H9 (cell line): ENCODE data around the gene PHF21B. TPM values are rescaled to one million over a fixed set of nuclear protein-coding genes. Genes with fewer than 3 reads are reported as not detected.

ENCODE experiments used
- DNase-seq: peaks from one replicate; pipeline ENCODE4 v3.0.0-alpha.2; 2017
- H2AFZ ChIP-seq: one replicate; pipeline ENCODE4 v1.6.1; 2013; ENCODE audit warnings: mild to moderate bottlenecking, low read length, control low read depth, moderate library complexity
- H2AK5ac ChIP-seq: 2 replicates; pipeline ENCODE4 v1.6.1; 2013; ENCODE audit warnings: low read length, control low read depth, mixed read lengths; ENCODE audit not compliant: insufficient read length
- H2BK120ac ChIP-seq: one replicate; pipeline ENCODE4 v1.6.1; 2013; ENCODE audit warnings: low read depth, mild to moderate bottlenecking, low read length, control low read depth, inconsistent platforms; ENCODE audit not compliant: poor library complexity, severe bottlenecking
- H2BK12ac ChIP-seq: 2 replicates; pipeline ENCODE4 v1.6.1; 2013; ENCODE audit warnings: low read length, control low read depth, mixed read lengths, low read depth; ENCODE audit not compliant: insufficient read length
- H2BK15ac ChIP-seq: 2 replicates; pipeline ENCODE4 v1.6.1; 2013; ENCODE audit warnings: low read depth, low read length, control low read depth
- H2BK20ac ChIP-seq: one replicate; pipeline ENCODE4 v1.6.1; 2013; ENCODE audit warnings: low read depth, mild to moderate bottlenecking, low read length, control low read depth, inconsistent platforms; ENCODE audit not compliant: poor library complexity, severe bottlenecking
- H2BK5ac ChIP-seq: 2 replicates; pipeline ENCODE4 v1.6.1; 2013; ENCODE audit warnings: low read length, control low read depth, mixed read lengths; ENCODE audit not compliant: insufficient read length
- H3K14ac ChIP-seq: 2 replicates; pipeline ENCODE4 v1.6.1; 2013; ENCODE audit warnings: low read length, control low read depth; ENCODE audit not compliant: insufficient read depth
- H3K18ac ChIP-seq: 2 replicates; pipeline ENCODE4 v1.6.1; 2013; ENCODE audit warnings: low read depth, mild to moderate bottlenecking, mixed read lengths, low read length, control low read depth; ENCODE audit not compliant: insufficient read length
- H3K23ac ChIP-seq: 2 replicates; pipeline ENCODE4 v1.6.1; 2013; ENCODE audit warnings: low read length, control low read depth, mixed read lengths, low read depth; ENCODE audit not compliant: insufficient read length
- H3K23me2 ChIP-seq: 2 replicates; pipeline ENCODE4 v1.6.1; 2013; ENCODE audit warnings: low read depth, mild to moderate bottlenecking, mixed read lengths, low read length, control low read depth; ENCODE audit not compliant: insufficient read length, poor library complexity, severe bottlenecking
- H3K27ac ChIP-seq: 2 replicates; pipeline ENCODE4 v1.5.1; 2013; ENCODE audit warnings: low read length, control low read depth, mixed read lengths, low read depth; ENCODE audit not compliant: insufficient read length
- H3K27me3 ChIP-seq: 2 replicates; pipeline ENCODE4 v1.6.1; 2013; ENCODE audit warnings: low read length, control low read depth, inconsistent platforms; ENCODE audit not compliant: insufficient read depth
- H3K4ac ChIP-seq: 2 replicates; pipeline ENCODE4 v1.6.1; 2013; ENCODE audit warnings: low read depth, mild to moderate bottlenecking, control low read depth, inconsistent platforms, low read length, moderate library complexity
- H3K4me1 ChIP-seq: 2 replicates; pipeline ENCODE4 v1.6.1; 2013; ENCODE audit warnings: low read length, control low read depth, inconsistent platforms; ENCODE audit not compliant: insufficient read depth
- H3K4me2 ChIP-seq: 2 replicates; pipeline ENCODE4 v1.6.1; 2013; ENCODE audit warnings: low read length, control low read depth, mixed read lengths; ENCODE audit not compliant: insufficient read length, insufficient read depth
- H3K56ac ChIP-seq: 2 replicates; pipeline ENCODE4 v1.6.1; 2013; ENCODE audit warnings: low read depth, mild to moderate bottlenecking, mixed read lengths, low read length, control low read depth; ENCODE audit not compliant: insufficient read length
- H3K79me1 ChIP-seq: 2 replicates; pipeline ENCODE4 v1.6.1; 2013; ENCODE audit warnings: low read depth, mild to moderate bottlenecking, moderate library complexity, low read length, control low read depth, inconsistent platforms; ENCODE audit not compliant: insufficient read depth, poor library complexity, severe bottlenecking
- H3K79me2 ChIP-seq: 2 replicates; pipeline ENCODE4 v1.6.1; 2013; ENCODE audit warnings: low read length, control low read depth, inconsistent platforms; ENCODE audit not compliant: insufficient read depth
- H3K9ac ChIP-seq: 2 replicates; pipeline ENCODE4 v1.6.1; 2013; ENCODE audit warnings: low read length, control low read depth, mixed read lengths; ENCODE audit not compliant: insufficient read length; ENCODE audit errors: extremely low read depth
- H3K9me3 ChIP-seq: one replicate; pipeline ENCODE4 v1.6.1; 2013; ENCODE audit warnings: low read depth, low read length, inconsistent platforms; ENCODE audit not compliant: control insufficient read depth
- H3T11ph ChIP-seq: one replicate; pipeline ENCODE4 v1.6.1; 2013; ENCODE audit warnings: mild to moderate bottlenecking, low read length, control low read depth, inconsistent platforms
- H4K20me1 ChIP-seq: one replicate; pipeline ENCODE4 v1.6.1; 2013; ENCODE audit not compliant: control insufficient read depth, insufficient read length, insufficient read depth
- H4K5ac ChIP-seq: 2 replicates; pipeline ENCODE4 v1.6.1; 2013; ENCODE audit warnings: low read depth, mild to moderate bottlenecking, mixed read lengths, low read length, control low read depth; ENCODE audit not compliant: insufficient read length
- H4K8ac ChIP-seq: replicated peaks from 2 replicates; pipeline ENCODE4 v1.6.1; 2013; ENCODE audit warnings: low read length, control low read depth, mixed read lengths, low read depth; ENCODE audit not compliant: insufficient read length
- H4K91ac ChIP-seq: 2 replicates; pipeline ENCODE4 v1.6.1; 2013; ENCODE audit warnings: low read depth, mild to moderate bottlenecking, moderate library complexity, mixed read lengths, low read length, control low read depth; ENCODE audit not compliant: insufficient read length
- H3K27ac Mint-ChIP-seq, 3 experiments: 2 replicates in 2 of 3; 3 replicates in 1 of 3; pipeline ENCODE4 v1.8.0; 2020 to 2021; ENCODE audit warnings: mixed read lengths in 3 of 3, mild to moderate bottlenecking in 1 of 3, moderate library complexity in 1 of 3
- H3K27me3 Mint-ChIP-seq: 2 replicates; pipeline ENCODE4 v1.8.0; 2021; ENCODE audit warnings: low read depth, mild to moderate bottlenecking, moderate library complexity, mixed read lengths
- H3K36me3 Mint-ChIP-seq, 3 experiments: 2 replicates in 2 of 3; 3 replicates in 1 of 3; pipeline ENCODE4 v1.8.0; 2020 to 2021; ENCODE audit warnings: low read depth in 3 of 3, mixed read lengths in 3 of 3; ENCODE audit not compliant: insufficient read depth in 1 of 3
- H3K4me1 Mint-ChIP-seq, 2 experiments: 2 replicates each; pipeline ENCODE4 v1.8.0; 2020; ENCODE audit warnings: mixed read lengths in 2 of 2
- H3K4me3 Mint-ChIP-seq, 2 experiments: 2 replicates in 1 of 2; 3 replicates in 1 of 2; pipeline ENCODE4 v1.8.0; 2020 to 2021; ENCODE audit warnings: mild to moderate bottlenecking in 2 of 2, mixed read lengths in 2 of 2, moderate library complexity in 1 of 2
- H3K9me3 Mint-ChIP-seq, 2 experiments: 2 replicates in 1 of 2; 3 replicates in 1 of 2; pipeline ENCODE4 v1.8.0; 2020; ENCODE audit warnings: mild to moderate bottlenecking in 2 of 2, mixed read lengths in 2 of 2, moderate library complexity in 1 of 2
- WGBS: extraction: QIAGEN DNeasy Blood & Tissue Kit; methylation state at CpG from one replicate; pipeline ENCODE4 v1.1.7; 2013; ENCODE audit warnings: missing lambda C conversion rate, low lambda C conversion rate, mixed read lengths; ENCODE audit not compliant: insufficient read length; ENCODE audit errors: extremely low coverage; 5-methylcytosine and 5-hydroxymethylcytosine counted together
- total RNA-seq: library from RNA; stranded (reverse); gene quantifications from 2 replicates; pipeline ENCODE4 v1.2.1, GENCODE V29; 2021
- TF ChIP-seq, protein P1 (sequence below): fragments of 200-600 bp; sonication (generic); conservative IDR thresholded peaks from 3 replicates; pipeline ENCODE4 v1.8.0; 2021; ENCODE audit warnings: antibody characterized with exemption, mild to moderate bottlenecking

PHF21B gene
- total RNA-seq, 1 experiment from 2014 or later = 60.3 TPM

DNA sequence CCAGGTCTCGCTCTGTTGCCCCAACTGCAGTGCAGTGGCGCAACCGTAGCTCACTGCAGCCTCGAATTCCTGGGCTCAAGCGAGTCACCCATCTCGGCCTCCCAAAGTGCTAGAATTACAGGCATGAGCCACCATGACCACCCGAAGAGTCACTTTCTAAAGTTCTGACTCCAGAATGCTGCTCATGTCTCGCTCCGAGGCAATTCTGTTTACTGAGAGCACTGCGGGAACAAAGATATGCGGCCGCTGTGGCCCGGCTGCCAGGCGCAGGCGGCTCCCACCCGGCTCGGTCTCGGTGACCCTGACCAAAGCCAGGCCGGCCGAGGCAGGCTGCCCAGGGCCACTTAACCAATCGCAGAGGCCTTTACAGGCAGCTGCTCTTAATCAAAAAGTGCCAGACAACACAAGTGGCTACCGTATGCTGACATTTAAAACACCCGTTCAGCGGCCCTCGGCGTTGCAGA, 78.7 kb downstream of the PHF21B start:
- Histone ChIP-seq H2AFZ (no peak overlapping the region), H2BK5ac (no peak overlapping the region), H3K9ac (no peak overlapping the region), H3K14ac (no peak overlapping the region), H3K4me1 (no peaks in the 10 kb centered on the region), H3K9me3 (no peaks in the 10 kb centered on the region), H3K79me2 (no peaks in the 10 kb centered on the region), H3K27ac (no peak overlapping the region), H3K27me3 (no peaks in the 10 kb centered on the region), H4K5ac (no peak overlapping the region), H2BK12ac (no peak overlapping the region), H4K91ac (no peak overlapping the region), H2BK15ac (no peak overlapping the region), H3K23me2 (no peaks in the 10 kb centered on the region), H2BK120ac (no peak overlapping the region), H2BK20ac (no peak overlapping the region), H3K56ac (no peak overlapping the region), H3K23ac (no peak overlapping the region), H3K4me2 (no peak overlapping the region), H3K79me1 (no peaks in the 10 kb centered on the region), H3K4ac (no peak overlapping the region), H3K18ac (no peak overlapping the region), H3T11ph (no peak overlapping the region), H2AK5ac (no peak overlapping the region), H4K8ac (no peak overlapping the region), H4K20me1 (no peaks in the 10 kb centered on the region)
- Mint-ChIP-seq H3K4me1 (peaks cover 8 to 19% of the 10 kb centered on the region in 2 experiments; a peak in 3 of 4 replicates), H3K27me3 (no peaks in the 10 kb centered on the region), H3K4me3 (no peak overlapping the region), H3K36me3 (peaks cover 17 to 30% (median 25%) of the 10 kb centered on the region in 3 experiments), H3K27ac (peak overlapping the region in 1 of 3 experiments; percentile 44; a peak in 3 of 7 replicates), H3K9me3 (peaks cover 0 to 4% of the 10 kb centered on the region in 2 experiments; a peak in 2 of 5 replicates)
- TF ChIP-seq, protein P1, sequence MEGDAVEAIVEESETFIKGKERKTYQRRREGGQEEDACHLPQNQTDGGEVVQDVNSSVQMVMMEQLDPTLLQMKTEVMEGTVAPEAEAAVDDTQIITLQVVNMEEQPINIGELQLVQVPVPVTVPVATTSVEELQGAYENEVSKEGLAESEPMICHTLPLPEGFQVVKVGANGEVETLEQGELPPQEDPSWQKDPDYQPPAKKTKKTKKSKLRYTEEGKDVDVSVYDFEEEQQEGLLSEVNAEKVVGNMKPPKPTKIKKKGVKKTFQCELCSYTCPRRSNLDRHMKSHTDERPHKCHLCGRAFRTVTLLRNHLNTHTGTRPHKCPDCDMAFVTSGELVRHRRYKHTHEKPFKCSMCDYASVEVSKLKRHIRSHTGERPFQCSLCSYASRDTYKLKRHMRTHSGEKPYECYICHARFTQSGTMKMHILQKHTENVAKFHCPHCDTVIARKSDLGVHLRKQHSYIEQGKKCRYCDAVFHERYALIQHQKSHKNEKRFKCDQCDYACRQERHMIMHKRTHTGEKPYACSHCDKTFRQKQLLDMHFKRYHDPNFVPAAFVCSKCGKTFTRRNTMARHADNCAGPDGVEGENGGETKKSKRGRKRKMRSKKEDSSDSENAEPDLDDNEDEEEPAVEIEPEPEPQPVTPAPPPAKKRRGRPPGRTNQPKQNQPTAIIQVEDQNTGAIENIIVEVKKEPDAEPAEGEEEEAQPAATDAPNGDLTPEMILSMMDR = no peak
- no CpG with 5 or more reads among the region's 26 CpGs for WGBS
- no peak for DNase-seq
